Activated CD8-positive, alpha-beta T cell treated with anti-CD3 and anti-CD28 coated beads for 36 hours (primary cell): ENCODE results near the gene RIF1. TPM values are rescaled to one million over a fixed set of nuclear protein-coding genes. Genes with fewer than 3 reads are reported as not detected.

Experiments
- ATAC-seq: fragments of 200-7000 bp; cut with Tn5 transposase; one replicate; pipeline ENCODE4 v1.10.0; 2021; ENCODE audit warnings: mild to moderate bottlenecking, moderate library complexity
- CTCF ChIA-PET: fragments of 350-600 bp; sonication (Branson Sonifier 250); formaldehyde crosslinking; loops from one replicate; lab custom pipeline; 2021; ENCODE audit warnings: antibody characterized with exemption; lab: Charles Lee
- POLR2A ChIA-PET: fragments of 350-600 bp; sonication (Branson Sonifier 250); formaldehyde crosslinking; loops from one replicate; lab custom pipeline; 2021; ENCODE audit warnings: antibody characterized with exemption; lab: Charles Lee
- DNase-seq: peaks from one replicate; pipeline ENCODE4 v3.0.0-alpha.2; 2020
- H3K27ac Mint-ChIP-seq: one replicate; pipeline ENCODE4 v1.8.0; 2021; ENCODE audit warnings: mild to moderate bottlenecking, mixed read lengths
- H3K27me3 Mint-ChIP-seq: one replicate; pipeline ENCODE4 v1.8.0; 2021; ENCODE audit warnings: mixed read lengths
- H3K36me3 Mint-ChIP-seq: one replicate; pipeline ENCODE4 v1.8.0; 2021; ENCODE audit warnings: low read depth, mixed read lengths
- H3K4me1 Mint-ChIP-seq: one replicate; pipeline ENCODE4 v1.8.0; 2021; ENCODE audit warnings: low read depth, mixed read lengths
- H3K4me3 Mint-ChIP-seq: one replicate; pipeline ENCODE4 v1.8.0; 2021; ENCODE audit warnings: mild to moderate bottlenecking, moderate library complexity, mixed read lengths
- H3K9me3 Mint-ChIP-seq: one replicate; pipeline ENCODE4 v1.8.0; 2021; ENCODE audit warnings: mixed read lengths
- CTCF ChIP-seq: fragments of 200-600 bp; IDR thresholded peaks from one replicate; pipeline ENCODE4 v1.8.0; 2022; ENCODE audit warnings: antibody characterized with exemption, mild to moderate bottlenecking
- intact Hi-C: fragments of 100-400 bp; cut with micrococcal nuclease; formaldehyde crosslinking; loops from one replicate; pipeline ENCODE4 v1.10.0; 2022
- total RNA-seq, 2 experiments: library from RNA; stranded (reverse); gene quantifications; one replicate each; pipeline ENCODE4 v1.2.3, GENCODE V29; 2021

The RIF1 gene
- total RNA-seq, 2 experiments from 2014 or later = 65.3 to 73.2 TPM

- Mint-ChIP-seq H3K4me3 (no peak overlapping the region), H3K36me3 (peaks cover 43% of the 10 kb centered on the region), H3K27me3 (no peaks in the 10 kb centered on the region), H3K27ac (no peak overlapping the region), H3K9me3 (no peaks in the 10 kb centered on the region), H3K4me1 (peaks cover 2% of the 10 kb centered on the region)
- ChIA-PET CTCF (interaction anchor here (0.7 to 2.7 kb wide), 5 partner anchors 9 to 217 kb away, joined by 3 to 26 read pairs (median 4); no protein-coding TSS in a partner anchor), POLR2A (interaction anchor here (0.8 kb wide), 1 partner anchor 17 kb away, joined by 3 read pairs; no protein-coding TSS in a partner anchor)
- intact Hi-C loops = no loop called here
- ATAC-seq (no peak), DNase-seq (no peak)
- TF ChIP-seq CTCF = no peak
These were observed 28.8 kb downstream of the RIF1 start for GRCh38 chr2:151438506-151438905.

GRCh38 chr2:151439127-151439526, 29.4 kb downstream of the RIF1 start:
- ChIA-PET POLR2A (no interaction called here), CTCF (interaction anchor here (1.3 to 2.7 kb wide), 3 partner anchors 10 to 18 kb away, joined by 3 to 26 read pairs (median 4); no protein-coding TSS in a partner anchor)
- Mint-ChIP-seq H3K4me3 (no peak overlapping the region), H3K27ac (no peak overlapping the region), H3K4me1 (peaks cover 2% of the 10 kb centered on the region), H3K36me3 (peaks cover 47% of the 10 kb centered on the region), H3K9me3 (no peaks in the 10 kb centered on the region), H3K27me3 (no peaks in the 10 kb centered on the region)
- ATAC-seq (no peak), DNase-seq (no peak)
- TF ChIP-seq CTCF = no peak
- intact Hi-C loops = no loop called here

GRCh38 chr2:151459358-151459757, 49.7 kb downstream of the RIF1 start:
- no peak for DNase-seq
- intact Hi-C loops = no loop called here
- no peaks in the 10 kb centered on the region for H3K27me3 Mint-ChIP-seq
- CTCF ChIA-PET = interaction anchor here (1.1 to 2.0 kb wide), 2 partner anchors 22 to 566 kb away, joined by 4 to 7 read pairs; no protein-coding TSS in a partner anchor
- H3K4me3 Mint-ChIP-seq = no peak overlapping the region
- POLR2A ChIA-PET = no interaction called here
- H3K4me1 Mint-ChIP-seq = peaks cover under 1% of the 10 kb centered on the region
- TF ChIP-seq CTCF = no peak
- peaks cover 55% of the 10 kb centered on the region for H3K36me3 Mint-ChIP-seq
- H3K27ac Mint-ChIP-seq = no peak overlapping the region
- no peak for ATAC-seq
- no peaks in the 10 kb centered on the region for H3K9me3 Mint-ChIP-seq

- H3K4me3 Mint-ChIP-seq = no peak overlapping the region
- intact Hi-C loops = no loop called here
- ChIA-PET CTCF (interaction anchor here (1.7 kb wide), 1 partner anchor 29 kb away, joined by 4 read pairs; no protein-coding TSS in a partner anchor), POLR2A (interaction anchor here (0.6 to 0.8 kb wide), 2 partner anchors 16 to 19 kb away, joined by 3 read pairs; no protein-coding TSS in a partner anchor)
- DNase-seq (no peak), ATAC-seq (no peak)
- H3K27ac Mint-ChIP-seq = no peak overlapping the region
- no peaks in the 10 kb centered on the region for H3K27me3 Mint-ChIP-seq
- H3K4me1 Mint-ChIP-seq = peaks cover 3% of the 10 kb centered on the region
- H3K36me3 Mint-ChIP-seq = peaks cover 84% of the 10 kb centered on the region
- TF ChIP-seq CTCF = no peak
- H3K9me3 Mint-ChIP-seq = no peaks in the 10 kb centered on the region
These were observed 56.1 kb downstream of the RIF1 start for GRCh38 chr2:151465771-151466170.

GRCh38 chr2:151470556-151470955, 60.9 kb downstream of the RIF1 start:
- TF ChIP-seq CTCF = no peak
- ATAC-seq = no peak
- H3K9me3 Mint-ChIP-seq = no peaks in the 10 kb centered on the region
- peaks cover 78% of the 10 kb centered on the region for H3K36me3 Mint-ChIP-seq
- no peak for DNase-seq
- intact Hi-C loops = no loop called here
- peaks cover 9% of the 10 kb centered on the region for H3K4me1 Mint-ChIP-seq
- ChIA-PET POLR2A (interaction anchor here (0.6 kb wide), 1 partner anchor 23 kb away, joined by 3 read pairs; no protein-coding TSS in a partner anchor), CTCF (interaction anchor here (1.5 to 1.6 kb wide), 2 partner anchors 9 to 34 kb away, joined by 5 read pairs; no protein-coding TSS in a partner anchor)
- no peaks in the 10 kb centered on the region for H3K27me3 Mint-ChIP-seq
- H3K27ac Mint-ChIP-seq = no peak overlapping the region
- no peak overlapping the region for H3K4me3 Mint-ChIP-seq
